HL-60/S4 treated with phorbol 12-myristate 13-acetate at 8.2 ng/mL for 4 days and 3 days (cell line): Measurements from ENCODE around the gene HOXC10.

Experiments used
- in situ Hi-C: fragments of 300-500 bp; cut with MboI; formaldehyde crosslinking; loops from 2 replicates; pipeline ENCODE4 v1.15.0; 2022; ENCODE audit warnings: low sequenced_read_pairs

HOXC10 gene

DNA sequence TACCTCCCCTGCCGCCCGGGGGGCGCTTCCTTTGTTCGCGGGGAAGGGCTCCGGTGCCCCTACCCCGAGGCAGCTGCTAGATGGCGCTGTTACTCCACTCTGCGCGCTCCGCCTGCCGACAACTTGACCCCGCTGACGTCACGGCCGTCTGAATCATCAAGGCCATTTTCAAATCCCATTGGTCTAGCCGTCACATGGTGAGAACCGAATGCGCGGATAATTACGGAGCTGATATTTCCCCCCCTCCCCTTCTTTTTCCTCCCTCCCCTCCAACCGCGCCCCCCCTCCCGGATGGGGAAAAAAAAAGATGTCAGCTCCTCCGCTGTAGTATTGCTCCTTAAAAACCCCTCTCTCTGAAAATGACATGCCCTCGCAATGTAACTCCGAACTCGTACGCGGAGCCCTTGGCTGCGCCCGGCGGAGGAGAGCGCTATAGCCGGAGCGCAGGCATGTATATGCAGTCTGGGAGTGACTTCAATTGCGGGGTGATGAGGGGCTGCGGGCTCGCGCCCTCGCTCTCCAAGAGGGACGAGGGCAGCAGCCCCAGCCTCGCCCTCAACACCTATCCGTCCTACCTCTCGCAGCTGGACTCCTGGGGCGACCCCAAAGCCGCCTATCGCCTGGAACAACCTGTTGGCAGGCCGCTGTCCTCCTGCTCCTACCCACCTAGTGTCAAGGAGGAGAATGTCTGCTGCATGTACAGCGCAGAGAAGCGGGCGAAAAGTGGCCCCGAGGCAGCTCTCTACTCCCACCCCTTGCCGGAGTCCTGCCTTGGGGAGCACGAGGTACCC, at the start of gene HOXC10:
HOXC10 (plus strand) TSS at position 246 of the 791 bp plus-strand sequence; CDS start at position 360, 114 bp downstream.
- in situ Hi-C loops = loop anchor here (25.0 kb wide), 1 partner anchor 377 kb away; the partner anchor contains the start of gene GPR84

GRCh38 chr12:53935383-53936341, 49.3 kb upstream of the HOXC10 start:
- in situ Hi-C loops = no loop called here

DNA sequence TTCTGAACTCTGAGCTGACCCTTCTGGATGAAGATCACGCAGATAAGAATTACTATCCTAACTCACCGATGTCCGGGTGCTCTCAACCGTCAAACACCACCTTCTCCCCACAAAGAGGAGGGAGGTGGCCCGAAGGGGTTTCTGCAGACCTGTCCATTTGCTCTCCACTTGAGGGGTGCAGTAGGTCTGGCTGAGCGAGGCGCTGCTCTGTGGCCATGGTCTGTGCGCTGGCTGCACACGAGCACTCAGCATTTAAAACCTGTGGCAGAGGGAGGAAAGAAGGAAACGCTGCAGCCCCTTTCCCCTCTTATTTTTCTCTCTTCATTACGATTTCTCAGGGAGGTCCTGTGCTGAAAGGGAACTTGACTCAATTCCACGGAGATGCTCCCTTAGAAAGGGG, 47.8 kb upstream of the HOXC10 start:
- in situ Hi-C loops = no loop called here

DNA sequence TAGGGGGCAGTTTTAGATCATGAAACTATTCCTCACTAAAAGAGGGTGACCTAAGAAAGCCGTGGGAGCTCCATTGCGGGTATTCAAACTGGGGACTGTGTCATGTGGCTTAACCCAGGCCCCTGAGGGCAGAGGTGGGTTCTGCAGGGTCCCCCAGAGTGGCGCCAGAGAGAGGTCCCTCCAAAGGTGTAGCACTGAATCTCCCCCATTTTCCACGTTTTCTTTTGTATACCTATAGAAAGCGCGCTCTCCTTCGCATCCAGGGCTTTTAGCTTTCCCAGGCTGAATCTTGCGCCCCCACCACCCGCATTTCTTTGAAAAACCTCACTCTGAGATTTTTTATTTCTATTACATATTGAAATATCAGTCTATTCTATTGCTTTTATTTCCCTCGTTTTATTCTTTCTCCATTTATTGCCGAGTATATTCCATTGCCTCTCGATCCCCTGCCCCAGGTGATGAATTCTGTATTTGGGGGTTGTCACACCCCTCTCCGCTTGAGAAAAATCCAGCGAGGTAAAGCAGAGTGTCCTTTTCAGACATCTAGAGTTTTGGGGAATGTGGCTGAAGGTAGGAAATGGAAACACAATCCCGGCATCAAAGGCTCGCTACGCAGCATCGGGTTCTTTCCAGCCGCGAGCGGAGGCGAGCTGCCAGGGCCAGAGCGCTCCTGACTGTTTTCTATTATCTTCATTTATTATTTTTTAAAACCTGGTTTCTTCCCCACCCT, 47.2 kb upstream of the HOXC10 start:
- in situ Hi-C loops = no loop called here

DNA sequence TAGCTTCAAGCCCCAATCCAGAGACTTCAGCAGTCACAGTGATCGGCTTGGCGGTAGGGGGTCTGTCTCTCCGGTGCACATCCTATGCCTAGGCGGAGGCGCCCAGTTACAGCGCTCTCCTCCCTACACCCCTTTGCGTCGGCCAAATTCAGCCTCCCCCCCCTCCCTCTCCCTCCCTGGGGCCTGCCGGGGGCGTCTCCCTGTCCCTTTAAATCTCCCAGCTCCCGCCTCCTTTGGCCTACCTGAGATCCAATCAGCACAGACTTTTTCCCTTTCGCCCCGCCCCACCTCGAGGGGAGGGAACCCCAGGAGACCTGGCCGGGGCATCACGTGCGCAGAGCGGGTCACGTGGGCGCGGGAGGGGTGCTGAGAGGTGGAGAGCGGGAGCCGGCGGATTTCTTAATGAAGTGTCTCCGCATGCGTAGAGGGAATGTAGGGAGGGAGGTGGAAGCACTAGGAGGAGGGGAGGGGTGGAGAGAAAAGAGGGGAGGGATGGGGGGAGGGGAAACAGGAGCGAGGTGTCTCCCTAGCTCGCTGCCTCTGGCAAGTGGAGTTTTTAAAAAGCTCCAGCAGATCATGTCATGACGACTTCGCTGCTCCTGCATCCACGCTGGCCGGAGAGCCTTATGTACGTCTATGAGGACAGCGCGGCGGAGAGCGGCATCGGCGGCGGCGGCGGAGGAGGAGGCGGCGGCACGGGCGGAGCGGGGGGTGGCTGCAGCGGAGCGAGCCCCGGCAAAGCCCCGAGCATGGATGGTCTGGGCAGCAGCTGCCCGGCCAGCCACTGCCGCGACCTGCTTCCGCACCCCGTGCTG, 46.4 kb upstream of the HOXC10 start, which contains the start of gene HOXC13:
HOXC13 (plus strand) TSS at position 506 of the 815 bp plus-strand sequence; CDS start at position 582, 76 bp downstream.
- in situ Hi-C loops = no loop called here

GRCh38 chr12:53939141-53940108, 45.5 kb upstream of the HOXC10 start:
- in situ Hi-C loops = no loop called here

DNA sequence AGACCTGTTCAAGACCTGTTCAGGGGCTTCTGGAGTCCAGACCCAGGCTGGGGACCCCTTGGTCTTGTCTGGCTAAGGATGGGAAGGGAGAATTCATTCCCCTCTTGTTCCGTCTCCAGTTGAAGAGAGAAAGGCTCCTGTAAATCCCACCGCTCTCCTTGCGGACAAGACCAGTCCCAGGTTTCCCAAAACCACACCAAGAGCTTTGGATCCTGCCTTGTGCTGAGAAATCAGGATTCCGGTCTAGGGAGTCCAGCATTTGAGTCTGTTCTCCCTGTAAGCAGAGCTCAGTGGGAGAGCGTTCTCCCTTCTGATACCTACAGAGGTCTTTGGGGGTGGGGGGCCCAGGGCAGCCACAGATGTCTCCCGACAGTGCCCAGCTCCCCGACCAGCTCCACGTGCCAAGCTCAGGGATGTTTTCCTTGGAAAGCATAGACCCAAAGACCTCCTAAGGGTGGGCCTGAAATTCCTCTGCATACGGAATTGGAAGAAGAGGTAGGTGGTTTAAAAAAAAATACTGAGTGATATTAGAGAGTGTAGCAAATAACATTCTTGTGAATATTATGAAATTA, 44.4 kb upstream of the HOXC10 start:
- in situ Hi-C loops = no loop called here

DNA sequence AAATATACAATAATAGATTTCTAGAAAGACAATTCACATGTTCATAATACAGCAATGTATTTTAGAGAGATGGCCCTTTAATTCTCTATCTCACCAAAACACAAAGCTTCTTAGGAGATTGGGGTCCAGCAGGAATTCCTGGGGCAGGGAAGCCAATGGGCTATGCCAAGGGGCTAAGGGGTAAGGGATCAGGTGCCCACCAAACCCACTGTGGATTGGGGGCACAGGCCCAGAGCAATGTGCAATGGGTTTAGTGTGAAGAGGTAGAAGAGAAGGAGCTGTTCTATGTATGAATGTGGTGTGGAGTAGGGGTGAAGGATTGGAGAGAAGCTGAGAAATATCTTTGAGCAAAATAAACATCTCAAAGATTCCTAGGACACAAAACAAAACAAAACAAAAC, 43.8 kb upstream of the HOXC10 start:
- in situ Hi-C loops = no loop called here

DNA sequence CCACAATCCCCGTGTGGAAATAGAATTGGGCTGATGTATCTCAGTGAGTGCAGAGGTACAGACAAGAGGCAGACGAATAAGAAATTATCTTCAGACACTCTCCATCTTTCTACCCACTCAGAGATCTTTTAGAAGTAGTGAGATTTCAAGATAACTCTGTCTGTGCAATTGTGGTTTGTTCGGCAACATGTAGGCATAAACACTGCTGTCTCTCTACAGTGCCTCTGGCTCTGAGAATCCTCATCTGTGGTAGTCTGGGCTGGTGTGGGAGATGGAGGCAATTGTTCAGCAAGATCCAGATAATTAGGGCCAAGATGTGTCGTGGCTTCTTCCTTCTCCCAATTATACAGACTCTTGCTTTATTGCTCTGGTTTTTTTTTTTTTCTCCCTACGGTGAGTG, 43.2 kb upstream of the HOXC10 start:
- in situ Hi-C loops = no loop called here

DNA sequence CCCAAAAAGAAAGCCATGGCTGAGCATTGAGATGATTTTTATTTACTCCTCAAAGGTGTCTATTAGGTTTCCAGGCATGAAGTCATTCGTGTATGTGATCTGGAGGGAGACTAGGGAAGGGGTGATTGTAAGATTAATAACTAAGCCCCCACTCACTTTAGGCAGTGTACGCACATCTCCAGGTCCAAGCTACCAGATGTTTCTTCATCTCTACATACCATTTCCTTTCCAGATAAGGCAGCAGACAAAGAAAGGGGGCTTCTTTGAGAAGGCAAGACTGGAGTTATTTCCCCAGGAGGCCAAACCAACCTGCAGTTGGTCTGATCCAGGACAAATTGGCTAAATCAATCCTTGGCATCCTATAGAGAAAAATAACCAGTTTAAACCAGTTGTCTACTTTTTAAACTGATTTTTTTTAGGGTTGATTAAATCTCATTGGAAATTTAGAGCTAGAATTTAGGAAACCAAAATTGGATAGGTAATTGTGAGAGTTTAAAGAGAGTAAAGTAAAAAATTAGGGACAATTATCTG, 42.4 kb upstream of the HOXC10 start:
- in situ Hi-C loops = no loop called here

- in situ Hi-C loops = no loop called here
Observed at GRCh38 chr12:53944209-53944608, 40.7 kb upstream of the HOXC10 start.

DNA sequence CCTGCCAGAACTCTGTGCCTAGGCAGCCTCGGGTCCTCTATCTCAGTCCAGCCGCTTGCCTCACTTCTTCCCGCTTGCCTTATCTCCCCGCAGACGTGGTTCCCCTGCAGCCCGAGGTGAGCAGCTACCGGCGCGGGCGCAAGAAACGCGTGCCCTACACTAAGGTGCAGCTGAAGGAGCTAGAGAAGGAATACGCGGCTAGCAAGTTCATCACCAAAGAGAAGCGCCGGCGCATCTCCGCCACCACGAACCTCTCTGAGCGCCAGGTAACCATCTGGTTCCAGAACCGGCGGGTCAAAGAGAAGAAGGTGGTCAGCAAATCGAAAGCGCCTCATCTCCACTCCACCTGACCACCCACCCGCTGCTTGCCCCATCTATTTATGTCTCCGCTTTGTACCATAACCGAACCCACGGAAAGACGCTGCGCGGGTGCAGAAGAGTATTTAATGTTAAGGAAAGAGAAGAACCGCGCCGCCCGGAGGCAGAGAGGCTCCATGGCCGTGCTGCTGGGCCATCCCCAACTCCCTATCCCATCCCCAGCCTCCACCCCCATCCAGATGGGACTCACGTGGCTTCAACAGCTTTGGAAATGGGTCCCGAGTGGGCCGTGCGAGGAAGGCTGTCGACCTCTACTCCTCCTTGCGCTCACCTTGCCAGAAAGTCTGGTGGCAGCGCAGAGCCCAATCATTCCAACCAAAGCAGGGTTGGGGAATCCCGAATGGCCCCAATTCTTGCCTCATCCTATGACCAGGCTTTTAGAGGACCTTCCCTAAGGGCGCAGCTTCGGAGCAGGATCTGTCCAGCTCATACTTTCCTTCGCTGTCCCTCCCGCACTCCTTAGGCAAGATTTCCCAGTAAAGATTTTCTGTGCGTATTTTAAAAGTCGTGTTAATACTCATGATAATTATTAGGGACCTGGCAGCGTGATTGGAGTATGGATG, 39.8 kb upstream of the HOXC10 start:
- in situ Hi-C loops = no loop called here

DNA sequence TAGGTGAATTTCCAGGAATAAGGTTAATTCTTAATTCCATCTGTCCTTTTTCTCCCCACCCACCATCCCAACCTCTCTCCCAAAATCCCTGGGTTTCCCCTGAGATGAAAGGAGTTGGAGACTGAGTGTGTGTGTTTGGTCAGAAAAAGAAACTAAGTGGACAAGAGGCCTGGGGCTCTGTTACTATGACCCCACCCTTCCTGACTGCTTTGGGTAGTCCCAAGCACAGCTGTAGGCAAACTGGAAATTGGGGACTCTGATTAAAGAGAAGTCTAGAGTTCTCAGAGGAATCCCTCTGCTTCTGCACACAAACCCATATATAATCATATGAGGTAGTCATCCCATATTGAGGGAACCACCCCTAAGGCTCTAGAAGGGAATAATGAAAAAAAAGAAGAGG, 37.2 kb upstream of the HOXC10 start:
- in situ Hi-C loops = no loop called here

GRCh38 chr12:53948650-53949593, 36.0 kb upstream of the HOXC10 start:
- in situ Hi-C loops = no loop called here

DNA sequence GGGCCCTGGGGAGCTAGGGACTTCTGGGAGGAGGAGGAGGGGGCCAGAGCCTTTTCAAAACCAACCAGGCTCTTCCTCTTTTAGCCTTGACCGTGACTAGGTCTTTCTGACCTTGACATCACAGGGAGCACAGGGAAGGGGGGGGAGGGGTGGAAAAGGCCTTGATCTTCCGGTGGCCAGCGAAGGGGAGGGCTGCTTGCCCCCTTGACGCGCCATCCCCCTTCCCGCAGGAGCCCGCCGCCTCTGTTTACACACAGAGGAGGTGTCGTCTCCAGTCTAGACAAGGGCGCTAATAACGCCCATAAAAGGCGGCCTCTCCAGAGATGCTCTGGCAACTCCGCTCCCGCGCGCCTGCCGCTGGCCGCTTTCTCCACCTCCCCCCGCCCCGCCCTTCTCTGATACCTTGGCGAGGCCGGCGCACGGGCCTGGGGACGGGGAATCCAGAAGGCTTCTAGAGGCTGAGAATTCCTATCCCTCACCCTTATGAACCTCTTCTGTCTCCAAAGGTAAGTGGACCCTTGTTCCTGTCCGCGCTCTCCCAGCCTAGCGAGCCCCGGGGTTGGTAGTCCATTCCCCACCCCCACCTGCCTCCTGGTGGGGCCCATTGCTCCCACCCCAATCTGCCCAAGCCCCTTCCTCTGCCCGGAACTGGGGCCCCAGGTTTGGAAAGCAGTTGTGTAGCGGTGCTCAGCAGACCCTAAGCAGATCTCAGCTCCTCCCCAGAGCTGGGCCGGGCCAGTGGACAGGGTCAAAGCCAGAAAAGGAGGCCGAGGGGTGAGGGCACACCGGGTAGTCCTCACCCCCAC, 35.1 kb upstream of the HOXC10 start:
- in situ Hi-C loops = no loop called here
